Erythroblast (primary cell): ENCODE data around the gene DRAP1.

Source experiments
- GATA1 ChIP-seq: IDR thresholded peaks from 2 replicates; pipeline ENCODE4 v1.6.1; 2011; ENCODE audit warnings: low read depth, mild to moderate bottlenecking, control low read depth, low read length, moderate library complexity
- POLR2A ChIP-seq: IDR thresholded peaks from 2 replicates; pipeline ENCODE4 v1.6.1; 2011; ENCODE audit warnings: mild to moderate bottlenecking, low read length

DNA sequence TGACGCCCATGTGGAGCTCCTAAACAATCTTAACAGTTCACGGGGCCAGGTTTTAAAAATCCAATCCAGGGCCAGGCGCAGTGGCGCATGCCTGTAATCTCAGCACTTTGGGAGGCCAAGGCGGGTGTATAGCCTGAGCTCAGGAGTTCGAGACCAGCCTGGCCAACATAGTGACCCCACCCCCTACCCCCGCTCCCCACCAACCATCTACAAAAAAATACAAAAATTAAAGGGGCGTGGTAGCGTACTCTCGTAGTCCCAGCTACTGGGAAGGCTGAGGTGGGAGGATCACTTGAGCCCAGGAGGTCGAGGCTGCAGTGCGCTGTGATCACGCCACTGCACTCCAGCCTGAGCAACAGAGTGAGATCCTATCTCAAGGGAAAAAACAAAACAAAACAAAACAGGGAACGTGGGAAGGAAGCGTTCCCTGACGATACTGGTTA lies 41.6 kb downstream of the DRAP1 start:
- TF ChIP-seq POLR2A = no peak
- no peak for TF ChIP-seq GATA1
